Measurements from ENCODE around the gene SETDB1.

DNA sequence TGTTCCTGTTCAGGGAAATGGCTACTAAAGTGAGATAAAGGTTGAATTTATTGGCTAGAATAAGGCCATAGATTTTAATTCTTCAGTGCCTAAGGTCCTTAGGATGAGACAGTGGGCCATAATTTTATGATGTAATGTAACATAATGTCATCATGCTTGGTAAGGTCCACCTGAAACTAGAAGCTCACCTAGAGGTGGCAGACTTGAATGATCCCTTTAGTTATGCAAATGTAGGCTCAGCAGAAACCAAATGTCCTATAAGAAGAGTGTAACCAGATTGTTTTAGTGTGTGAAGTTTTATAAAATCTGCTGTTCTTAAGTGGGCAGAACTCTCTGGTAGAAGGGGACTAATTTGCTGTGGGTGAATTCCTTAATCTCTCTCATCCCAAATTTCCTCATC lies 13.5 kb upstream of the SETDB1 start:
- TF ChIP-seq, protein P1, sequence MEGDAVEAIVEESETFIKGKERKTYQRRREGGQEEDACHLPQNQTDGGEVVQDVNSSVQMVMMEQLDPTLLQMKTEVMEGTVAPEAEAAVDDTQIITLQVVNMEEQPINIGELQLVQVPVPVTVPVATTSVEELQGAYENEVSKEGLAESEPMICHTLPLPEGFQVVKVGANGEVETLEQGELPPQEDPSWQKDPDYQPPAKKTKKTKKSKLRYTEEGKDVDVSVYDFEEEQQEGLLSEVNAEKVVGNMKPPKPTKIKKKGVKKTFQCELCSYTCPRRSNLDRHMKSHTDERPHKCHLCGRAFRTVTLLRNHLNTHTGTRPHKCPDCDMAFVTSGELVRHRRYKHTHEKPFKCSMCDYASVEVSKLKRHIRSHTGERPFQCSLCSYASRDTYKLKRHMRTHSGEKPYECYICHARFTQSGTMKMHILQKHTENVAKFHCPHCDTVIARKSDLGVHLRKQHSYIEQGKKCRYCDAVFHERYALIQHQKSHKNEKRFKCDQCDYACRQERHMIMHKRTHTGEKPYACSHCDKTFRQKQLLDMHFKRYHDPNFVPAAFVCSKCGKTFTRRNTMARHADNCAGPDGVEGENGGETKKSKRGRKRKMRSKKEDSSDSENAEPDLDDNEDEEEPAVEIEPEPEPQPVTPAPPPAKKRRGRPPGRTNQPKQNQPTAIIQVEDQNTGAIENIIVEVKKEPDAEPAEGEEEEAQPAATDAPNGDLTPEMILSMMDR (conservative IDR thresholded peaks at IDR 0.05; ENCODE audit: low read length) = no peak
- TF ChIP-seq EZH2phosphoT487 (IDR thresholded peaks at IDR 0.05; ENCODE audit: borderline replicate concordance) = no peak

All from Loucy (cell line).